Stimulated activated CD8-positive, alpha-beta memory T cell treated with anti-CD3 and anti-CD28 coated beads, Interleukin-7, amount 100 ng/mL, for 24 hours (primary cell): ENCODE measurements around the gene ACSS1.
A peak's percentile ranks its signal among the peaks of the same experiment; 100 is the strongest.
"Not testable (repeated sequence)": the region's sequence is repeated elsewhere in the genome, so short reads cannot be mapped to it uniquely, and the experiment has no call there.

Experiments
- DNase-seq: peaks from one replicate; pipeline ENCODE4 v3.0.0-alpha.2; 2020; ENCODE audit warnings: low read depth

Gene ACSS1

DNA sequence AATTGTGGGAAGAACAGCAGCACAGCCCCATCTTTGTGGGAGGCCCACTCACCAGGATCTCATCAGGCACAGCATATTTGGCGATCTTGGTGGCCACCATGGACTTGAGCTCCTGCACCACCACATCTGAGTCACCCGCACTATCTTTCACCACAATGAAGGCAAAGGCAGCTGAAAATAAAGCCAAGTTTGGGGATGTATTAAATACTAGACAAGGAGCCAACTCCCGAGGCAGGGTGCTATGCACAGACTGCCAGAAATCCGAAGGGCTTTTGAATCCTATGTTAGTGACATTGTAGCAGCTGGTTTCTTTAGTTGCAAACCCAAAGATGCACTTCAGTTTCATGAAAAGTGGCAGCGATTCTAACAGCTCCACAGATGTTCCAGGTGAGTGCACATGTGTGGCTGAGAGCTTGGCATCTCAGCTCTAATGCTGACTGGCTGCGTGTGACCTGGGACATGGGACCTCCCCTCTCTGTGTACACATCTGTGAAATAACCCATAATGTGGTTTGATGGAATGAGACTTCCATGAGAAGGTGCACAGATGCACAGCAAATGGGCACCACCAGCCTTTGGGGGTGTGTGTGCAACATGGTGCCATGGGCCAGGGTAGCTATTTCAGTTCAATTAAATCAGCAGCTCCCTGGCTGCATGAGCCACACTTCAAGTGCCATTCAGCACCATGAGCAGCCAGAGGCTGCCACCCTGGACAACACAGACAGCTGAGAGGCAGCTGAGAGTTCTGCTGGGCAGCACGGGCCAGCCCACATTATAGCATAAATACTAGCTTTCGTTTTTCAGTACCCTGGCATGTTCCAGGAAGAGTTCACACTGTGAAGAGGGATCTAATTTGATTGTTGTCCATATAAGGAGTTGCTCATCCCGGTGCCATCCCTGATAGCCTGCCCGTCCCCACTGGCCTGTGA is 48.5 kb downstream of the ACSS1 start:
- no peak for DNase-seq

GRCh38 chr20:25008388-25009217 is 49.3 kb downstream of the ACSS1 start:
- no peak for DNase-seq

DNA sequence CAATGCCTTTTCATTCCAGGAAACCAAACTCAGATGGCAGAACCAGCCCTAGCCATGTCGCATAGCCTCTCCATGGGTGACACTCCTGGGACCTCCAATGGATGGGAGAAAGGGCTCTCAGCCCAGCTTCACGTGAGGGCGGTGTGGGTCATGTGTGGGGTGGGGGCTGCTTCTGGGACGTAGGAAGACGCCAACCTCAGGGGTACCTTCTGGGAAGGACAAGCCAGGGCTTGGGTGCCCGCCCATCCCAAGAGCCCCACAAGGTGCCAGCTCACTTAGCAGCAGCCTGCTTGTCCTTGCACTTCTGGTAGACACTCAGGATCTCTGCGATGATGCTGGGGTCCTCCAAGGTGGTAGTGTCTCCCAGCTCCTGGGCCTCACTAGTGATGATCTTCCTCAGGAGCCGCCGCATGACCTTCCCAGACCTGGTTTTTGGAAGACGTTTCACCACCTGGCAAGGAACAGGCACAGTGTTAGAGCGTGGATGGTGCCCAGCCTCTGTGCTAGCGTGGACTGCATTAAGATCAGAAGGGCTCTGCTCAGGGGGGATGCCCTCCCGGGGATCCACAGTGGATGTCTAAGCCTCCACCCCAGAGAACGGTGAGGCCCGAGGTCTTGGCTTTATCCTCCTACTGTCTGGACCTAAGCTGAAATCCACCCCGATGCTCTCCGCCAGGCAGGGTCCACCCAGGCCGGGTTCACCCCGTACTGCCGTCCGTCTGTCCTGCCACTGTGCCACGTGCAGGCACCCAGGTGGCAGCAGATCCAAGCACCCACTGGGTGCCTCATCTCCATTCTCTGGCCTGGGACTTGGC is 50.2 kb downstream of the ACSS1 start:
- no peak for DNase-seq

- DNase-seq, result no peak
These were observed 51.3 kb downstream of the ACSS1 start for GRCh38 chr20:25006431-25007167.

DNA sequence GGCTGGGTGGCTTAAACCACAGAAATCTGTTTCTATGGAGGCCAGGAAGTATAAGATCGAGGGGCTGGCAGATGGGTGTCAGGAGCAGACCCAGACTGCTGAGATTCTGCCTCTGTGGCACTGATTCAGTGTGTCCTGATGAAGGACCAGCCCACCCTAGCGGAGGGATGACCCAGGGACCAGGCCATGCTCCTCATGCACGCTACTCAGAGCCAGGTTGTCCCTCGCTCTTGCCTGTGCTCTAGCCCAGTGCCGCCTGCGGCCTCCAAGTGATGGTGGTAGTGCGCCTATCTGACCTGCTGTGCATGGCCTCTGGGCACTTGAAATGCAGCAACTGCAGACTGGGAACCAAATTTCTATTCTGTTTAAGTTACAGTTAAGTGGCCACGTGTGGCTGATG is 52.3 kb downstream of the ACSS1 start:
- DNase-seq, result no peak

GRCh38 chr20:25005220-25005619 is 52.7 kb downstream of the ACSS1 start:
- no peak for DNase-seq

DNA sequence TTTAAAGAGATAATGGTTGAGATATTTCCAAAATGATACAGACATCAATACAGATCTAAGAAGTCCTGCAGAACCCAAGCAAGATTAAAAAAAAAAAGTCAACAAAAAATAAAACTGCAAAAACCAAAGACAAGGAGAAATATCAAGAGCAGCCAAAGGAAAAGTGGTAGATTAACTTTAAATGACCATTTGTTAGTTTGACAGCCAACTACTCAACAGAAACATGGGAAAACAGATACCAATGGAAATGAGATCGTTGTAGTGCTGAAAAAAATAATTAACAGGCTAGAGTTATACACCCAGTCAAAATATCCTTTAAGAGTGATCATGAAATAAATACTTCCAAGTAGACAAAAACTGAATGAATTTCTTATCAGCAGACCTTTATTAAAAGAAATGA is 54.9 kb downstream of the ACSS1 start:
- no peak for DNase-seq

DNA sequence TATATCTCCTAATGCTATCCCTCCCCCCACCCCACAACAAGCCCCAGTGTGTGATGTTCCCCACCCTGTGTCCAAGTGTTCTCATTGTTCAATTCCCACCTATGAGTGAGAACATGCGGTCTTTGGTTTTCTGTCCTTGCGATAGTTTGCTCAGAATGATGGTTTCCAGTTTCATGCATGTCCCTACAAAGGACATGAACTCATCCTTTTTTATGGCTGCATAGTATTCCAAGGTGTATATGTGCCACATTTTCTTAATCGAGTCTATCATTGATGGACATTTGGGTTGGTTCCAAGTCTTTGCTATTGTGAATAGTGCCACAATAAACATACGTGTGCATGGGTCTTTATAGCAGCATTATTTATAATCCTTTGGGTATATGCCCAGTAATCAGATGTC is 56.6 kb downstream of the ACSS1 start:
- not testable (repeated sequence) for DNase-seq

GRCh38 chr20:25000268-25000801 is 57.6 kb downstream of the ACSS1 start:
- DNase-seq, result no peak

- DNase-seq, result no peak
These were observed 58.4 kb downstream of the ACSS1 start for GRCh38 chr20:24999568-24999967.

GRCh38 chr20:24998631-24999445 is 59.1 kb downstream of the ACSS1 start:
- DNase-seq, result no peak

- DNase-seq, result no peak
These were observed 59.8 kb downstream of the ACSS1 start for GRCh38 chr20:24998121-24998520.

DNA sequence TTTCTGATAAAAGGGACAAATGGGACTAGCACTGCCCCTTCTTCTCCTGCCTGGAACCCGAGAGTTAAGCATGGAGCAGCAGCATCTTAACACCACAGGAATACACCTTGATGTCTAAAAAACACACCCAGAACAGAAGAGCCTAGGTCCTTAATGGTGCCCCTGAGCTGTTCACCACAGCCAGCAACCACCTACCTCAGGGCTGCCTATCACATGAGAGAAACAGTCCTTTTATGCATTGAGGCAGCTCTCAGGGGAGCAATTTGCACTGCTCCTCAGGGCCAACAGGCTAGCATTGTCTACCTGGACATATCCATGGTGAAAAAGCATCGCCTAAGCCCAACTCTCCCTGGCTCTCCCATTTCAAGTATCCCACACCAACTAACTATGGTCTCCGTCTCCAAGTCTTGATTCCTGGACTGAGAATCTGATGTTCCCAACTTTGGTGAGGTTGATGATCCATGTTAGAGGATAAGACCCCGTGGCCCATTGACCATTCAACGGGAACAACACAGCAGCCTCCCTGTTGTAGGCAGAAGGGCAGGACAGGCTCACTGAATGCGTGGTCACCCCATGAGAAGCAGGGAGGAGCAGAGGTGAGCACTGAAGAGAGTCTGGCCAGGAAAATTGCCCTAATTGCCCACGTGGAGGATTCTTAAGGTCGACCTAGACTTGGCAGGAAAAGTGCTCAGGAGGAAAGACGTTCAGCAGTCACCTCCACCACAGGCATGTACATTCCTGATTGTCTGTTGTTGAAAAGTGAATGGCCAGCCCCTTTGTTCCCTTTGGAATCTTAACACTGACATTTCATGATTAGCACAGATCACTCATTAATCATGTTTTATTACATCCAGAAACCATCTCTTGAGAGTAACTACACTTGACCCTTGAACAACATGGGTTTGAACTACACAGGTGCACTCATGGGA is 61.2 kb downstream of the ACSS1 start:
- DNase-seq, result no peak

DNA sequence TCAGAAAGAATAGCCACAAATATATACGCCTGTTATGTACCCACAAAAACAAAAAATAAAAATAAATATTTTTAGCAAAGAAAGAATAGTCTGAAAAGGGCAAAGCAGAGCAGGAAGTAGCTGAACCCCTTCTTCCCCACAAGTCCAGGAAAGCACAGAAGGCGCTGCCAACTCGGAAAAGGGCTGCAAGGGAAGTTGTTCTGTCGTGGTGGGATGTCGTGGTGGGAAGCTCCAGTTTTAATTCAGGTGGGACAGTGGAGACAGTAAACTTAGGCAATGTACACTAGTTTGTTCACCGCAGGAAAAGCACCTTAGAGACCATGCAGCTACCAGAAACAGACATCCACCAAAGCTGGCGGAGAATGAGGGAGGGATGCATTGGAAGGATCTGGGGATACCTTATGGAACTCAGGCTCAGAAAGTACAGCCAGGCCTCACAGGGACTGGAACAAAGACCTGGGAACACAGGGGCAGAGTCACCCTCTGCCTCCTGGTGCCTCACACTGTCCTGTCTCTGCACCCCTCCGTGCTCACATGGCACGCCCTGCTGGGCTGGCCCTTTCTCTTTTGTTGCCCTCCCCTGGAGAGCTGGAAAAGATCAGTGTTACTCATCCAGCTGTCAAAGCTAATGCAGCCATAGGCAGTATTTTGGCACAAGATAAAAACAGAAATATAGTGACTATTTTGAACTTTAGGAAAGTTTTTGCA is 62.0 kb downstream of the ACSS1 start:
- no peak for DNase-seq

DNA sequence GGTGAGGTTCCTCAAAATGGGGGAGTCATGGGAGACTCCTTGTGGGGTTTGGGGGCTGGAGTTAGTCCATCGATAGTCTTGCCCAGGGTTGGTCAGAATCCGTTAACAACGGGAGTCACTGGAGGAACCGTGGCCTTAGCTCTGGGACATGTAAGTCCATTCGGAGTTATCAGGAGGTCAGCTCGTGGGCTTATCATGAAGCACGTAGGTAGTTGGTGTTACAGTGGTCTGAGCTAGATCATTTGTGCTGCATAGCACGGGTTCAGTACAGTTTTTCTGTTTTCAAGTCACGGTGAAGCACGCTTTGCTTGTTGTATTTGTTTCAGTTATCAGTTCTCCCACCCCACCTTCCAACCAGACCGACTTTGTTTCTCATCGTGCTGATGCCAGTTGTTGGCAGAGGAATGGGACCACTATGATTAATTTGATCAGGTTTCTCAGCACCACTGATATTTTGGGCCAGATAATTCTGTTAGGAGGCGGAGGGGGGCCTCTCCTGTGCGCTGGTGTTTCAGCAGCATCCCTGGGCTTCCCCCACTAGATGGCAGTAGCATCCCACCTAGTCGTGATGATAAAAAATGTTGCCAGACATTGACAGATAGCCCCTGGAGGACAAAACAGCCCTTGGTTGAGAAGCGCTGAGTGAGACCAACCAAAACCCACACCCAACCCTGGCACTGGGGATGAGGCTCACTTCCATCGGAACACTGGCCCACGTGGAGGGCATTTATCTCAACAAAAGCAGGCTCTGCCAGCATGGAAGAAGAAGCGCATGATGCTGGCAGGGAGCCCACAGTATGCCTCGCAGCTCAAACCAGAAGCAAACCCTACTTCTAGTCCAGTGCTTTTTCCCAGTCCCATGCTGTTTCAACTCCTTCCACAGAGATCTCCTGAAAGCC is 63.2 kb downstream of the ACSS1 start:
- peak; percentile 65 for DNase-seq

GRCh38 chr20:24994186-24994465 is 63.8 kb downstream of the ACSS1 start:
- DNase-seq, result no peak

DNA sequence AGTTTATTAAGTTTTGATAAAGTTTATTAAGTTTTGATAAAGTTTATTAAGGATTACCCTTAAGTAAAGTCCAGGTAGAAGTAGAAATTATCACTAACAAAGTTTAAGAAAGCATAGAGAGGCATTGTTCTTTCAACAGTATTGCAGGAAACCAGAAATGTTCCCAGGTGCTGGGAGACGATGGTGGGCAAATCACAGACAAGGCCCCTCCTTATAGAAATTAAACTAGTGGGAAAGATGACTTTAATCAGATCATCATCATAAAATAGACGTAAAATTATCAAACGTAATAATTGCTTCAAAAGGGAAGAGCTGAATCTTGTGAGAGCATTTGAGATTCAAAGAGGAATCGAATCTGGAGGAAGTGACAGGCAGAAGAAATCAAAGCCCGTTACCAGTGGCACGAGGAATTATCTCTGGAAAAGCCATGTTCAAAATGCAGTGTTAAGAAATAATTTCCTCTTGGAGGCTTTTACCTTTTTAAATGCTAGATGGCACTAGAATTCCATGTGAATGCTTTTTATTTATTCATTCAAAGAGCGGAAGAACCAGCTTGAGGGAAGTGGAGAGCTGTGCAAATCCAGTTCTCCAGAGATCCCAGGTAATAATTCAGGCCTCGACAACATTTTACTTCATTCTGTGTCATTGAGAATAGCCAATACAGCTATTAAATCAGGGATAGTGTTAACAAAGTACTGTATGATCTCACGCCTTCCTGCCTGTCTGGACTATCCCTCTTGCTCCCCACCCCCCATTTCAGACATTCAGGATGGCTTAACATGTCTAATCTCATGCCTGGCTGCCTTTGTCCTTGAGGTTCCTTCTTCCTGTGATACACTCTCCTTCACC is 64.4 kb downstream of the ACSS1 start:
- DNase-seq, result no peak
